WTC11 (cell line): ENCODE results near the gene SLC25A41.

Experiments
- CBFB ChIP-seq: sonication (generic); formaldehyde crosslinking; IDR thresholded peaks from 2 replicates; pipeline ENCODE4 v1.8.1; 2022; ENCODE audit warnings: mild to moderate bottlenecking, low read depth, missing genetic modification reagents
- CTCF ChIP-seq: fragments of 200-600 bp; IDR thresholded peaks from 2 replicates; pipeline ENCODE4 v1.8.0; 2022; ENCODE audit warnings: antibody characterized with exemption
- ESRRA ChIP-seq: sonication (generic); formaldehyde crosslinking; IDR thresholded peaks from 2 replicates; pipeline ENCODE4 v1.8.1; 2022; ENCODE audit warnings: mild to moderate bottlenecking, missing genetic modification reagents, borderline replicate concordance

GRCh38 chr19:6392221-6393073 is 41.1 kb downstream of the SLC25A41 start:
- TF ChIP-seq CBFB (CRISPR knock-in tag), result no peak
- no peak for TF ChIP-seq CTCF
- TF ChIP-seq ESRRA (CRISPR knock-in tag), result no peak
